Chondrocyte (in vitro differentiated cells): Measurements from ENCODE around the gene DTHD1. TPM values are rescaled to one million over a fixed set of nuclear protein-coding genes. Genes with fewer than 3 reads are reported as not detected.
A peak's percentile ranks its signal among the peaks of the same experiment; 100 is the strongest.

Experiments
- DNase-seq: peaks from one replicate; pipeline ENCODE4 v3.0.0; 2021; ENCODE audit warnings: mixed read lengths, low spot score
- H3K27ac Mint-ChIP-seq: one replicate; pipeline ENCODE4 v1.8.0; 2021; ENCODE audit warnings: mild to moderate bottlenecking, moderate library complexity, mixed read lengths; ENCODE audit not compliant: unreplicated experiment
- H3K27me3 Mint-ChIP-seq: 2 replicates; pipeline ENCODE4 v1.8.0; 2021; ENCODE audit warnings: low read depth, mixed read lengths
- H3K36me3 Mint-ChIP-seq: 2 replicates; pipeline ENCODE4 v1.8.0; 2021; ENCODE audit warnings: low read depth, mixed read lengths
- H3K4me1 Mint-ChIP-seq: 2 replicates; pipeline ENCODE4 v1.8.0; 2021; ENCODE audit warnings: low read depth, mild to moderate bottlenecking, mixed read lengths
- H3K4me3 Mint-ChIP-seq: one replicate; pipeline ENCODE4 v1.8.0; 2021; ENCODE audit warnings: mild to moderate bottlenecking, moderate library complexity, mixed read lengths; ENCODE audit not compliant: unreplicated experiment
- H3K9me3 Mint-ChIP-seq: 2 replicates; pipeline ENCODE4 v1.8.0; 2021; ENCODE audit warnings: low read depth, mixed read lengths
- CTCF ChIP-seq: fragments of 200-600 bp; sonication (generic); IDR thresholded peaks from 2 replicates; pipeline ENCODE4 v1.5.0; 2021; ENCODE audit warnings: antibody characterized with exemption, mild to moderate bottlenecking, moderate library complexity
- total RNA-seq: library from RNA; stranded (reverse); gene quantifications from 3 replicates; pipeline ENCODE4 v1.2.1, GENCODE V29; 2021

The DTHD1 gene
- total RNA-seq, 1 donor from 2014 or later = not detected

- Mint-ChIP-seq H3K36me3 (no peaks in the 10 kb centered on the region), H3K27ac (peak overlapping the region; percentile 79), H3K27me3 (no peaks in the 10 kb centered on the region), H3K4me1 (peaks cover 25% of the 10 kb centered on the region), H3K9me3 (no peaks in the 10 kb centered on the region), H3K4me3 (no peak overlapping the region)
- no peak for TF ChIP-seq CTCF
- no peak for DNase-seq
These were observed 35.2 kb downstream of the DTHD1 start for GRCh38 chr4:36316607-36317006.

- Mint-ChIP-seq H3K4me1 (peaks cover 25% of the 10 kb centered on the region), H3K27me3 (no peaks in the 10 kb centered on the region), H3K4me3 (no peak overlapping the region), H3K9me3 (no peaks in the 10 kb centered on the region), H3K36me3 (no peaks in the 10 kb centered on the region), H3K27ac (no peak overlapping the region)
- no peak for DNase-seq
- no peak for TF ChIP-seq CTCF
These were observed 36.3 kb downstream of the DTHD1 start for GRCh38 chr4:36317721-36318120.

GRCh38 chr4:36320117-36320896 is 38.9 kb downstream of the DTHD1 start:
- no peaks in the 10 kb centered on the region for H3K9me3 Mint-ChIP-seq

GRCh38 chr4:36321176-36321575 is 39.8 kb downstream of the DTHD1 start:
- no peak for TF ChIP-seq CTCF
- no peak for DNase-seq
- no peak overlapping the region for H3K4me3 Mint-ChIP-seq
- no peaks in the 10 kb centered on the region for H3K36me3 Mint-ChIP-seq
- H3K4me1 Mint-ChIP-seq = peaks cover 28% of the 10 kb centered on the region
- no peaks in the 10 kb centered on the region for H3K27me3 Mint-ChIP-seq
- no peaks in the 10 kb centered on the region for H3K9me3 Mint-ChIP-seq
- H3K27ac Mint-ChIP-seq = no peak overlapping the region

More at GRCh38 chr4:36320117-36320896, 38.9 kb downstream of the DTHD1 start:
- Mint-ChIP-seq H3K27me3 (no peaks in the 10 kb centered on the region), H3K27ac (no peak overlapping the region), H3K36me3 (no peaks in the 10 kb centered on the region), H3K4me1 (peaks cover 29% of the 10 kb centered on the region), H3K4me3 (no peak overlapping the region)
- DNase-seq = no peak
- no peak for TF ChIP-seq CTCF

DNA sequence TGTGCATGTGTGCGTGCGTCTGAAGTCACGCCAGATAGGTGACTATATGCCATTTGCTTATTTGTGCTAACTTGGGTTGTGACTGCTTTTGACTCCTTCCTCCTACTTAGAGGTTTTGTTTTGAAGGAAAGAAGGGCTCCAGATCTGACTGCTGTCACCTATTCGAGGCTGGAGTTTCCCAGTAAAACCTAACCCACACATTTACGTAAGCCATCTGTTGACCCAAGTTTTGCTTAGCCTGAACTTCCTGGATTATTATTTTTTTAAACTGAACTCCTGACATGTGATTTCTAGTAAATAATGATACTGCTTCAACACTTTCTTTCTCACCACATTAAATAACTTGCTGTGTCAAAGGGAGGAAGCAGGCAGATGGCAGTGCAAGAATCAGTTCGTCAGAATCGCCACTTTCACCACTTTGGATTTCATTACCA is 41.5 kb downstream of the DTHD1 start:
- Mint-ChIP-seq H3K4me3 (no peak overlapping the region), H3K27me3 (no peaks in the 10 kb centered on the region), H3K4me1 (peaks cover 17% of the 10 kb centered on the region), H3K9me3 (no peaks in the 10 kb centered on the region), H3K36me3 (no peaks in the 10 kb centered on the region), H3K27ac (no peak overlapping the region)
- no peak for DNase-seq
- no peak for TF ChIP-seq CTCF
